ENCODE results near the gene GPC1.
"Not testable (repeated sequence)": the region's sequence is repeated elsewhere in the genome, so short reads cannot be mapped to it uniquely, and the experiment has no call there.

Gene GPC1

GRCh38 chr2:240469239-240469636 is 33.8 kb downstream of the GPC1 start:
- DNase-seq: peak; percentile 1

DNA sequence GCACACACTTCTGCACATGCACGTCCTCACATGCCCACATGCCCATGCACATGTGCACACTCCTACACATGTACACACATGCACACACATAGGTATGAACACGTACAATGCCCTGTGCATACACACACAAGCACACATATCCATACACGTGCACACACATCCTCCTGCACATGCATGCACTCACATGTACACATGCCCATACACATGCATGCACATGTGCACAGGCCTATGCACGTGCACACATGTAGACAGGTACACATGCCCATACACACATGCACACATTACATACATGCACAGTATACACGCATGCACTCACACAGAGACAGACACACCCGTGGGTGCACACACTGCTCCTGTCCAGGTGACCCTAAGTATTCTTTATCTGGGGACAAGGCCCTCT is 34.3 kb downstream of the GPC1 start:
- DNase-seq: no peak

DNA sequence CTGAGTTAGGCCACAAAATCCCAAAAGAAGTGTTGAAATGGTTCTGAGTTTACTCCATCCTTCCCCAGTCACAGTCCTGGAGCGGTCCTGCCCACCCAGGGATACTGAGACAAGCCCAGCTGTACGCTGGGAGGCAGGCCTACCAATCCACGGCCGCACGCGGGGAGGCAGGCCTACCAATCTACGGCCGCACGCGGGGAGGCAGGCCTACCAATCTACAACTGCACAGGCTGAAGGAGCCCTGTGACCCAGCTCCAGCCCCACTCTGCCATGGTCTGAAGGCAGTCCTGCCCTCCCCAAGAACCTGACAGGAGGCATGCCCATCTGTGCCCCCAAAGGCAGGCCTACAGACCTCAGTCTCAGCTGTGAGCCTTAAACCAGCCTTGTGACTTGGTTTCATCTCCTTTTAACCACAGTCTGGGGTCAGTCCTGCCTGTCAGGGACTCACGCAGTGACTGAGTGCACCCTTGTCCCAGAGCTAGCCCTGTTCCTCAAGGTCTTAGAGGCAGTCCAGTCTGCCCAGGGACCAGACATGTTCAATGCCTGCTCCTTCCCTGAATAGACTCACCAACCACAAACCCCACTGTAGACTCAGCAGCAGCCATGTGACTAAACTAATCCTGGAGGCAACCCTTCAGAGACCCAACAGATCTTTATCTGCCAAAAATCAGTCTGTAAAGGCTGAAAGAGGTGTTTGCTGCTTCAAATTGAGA is 36.8 kb downstream of the GPC1 start:
- DNase-seq: no peak

GRCh38 chr2:240473211-240473610 is 37.7 kb downstream of the GPC1 start:
- no peak for DNase-seq

GRCh38 chr2:240477916-240478315 is 42.5 kb downstream of the GPC1 start:
- DNase-seq: no peak

DNA sequence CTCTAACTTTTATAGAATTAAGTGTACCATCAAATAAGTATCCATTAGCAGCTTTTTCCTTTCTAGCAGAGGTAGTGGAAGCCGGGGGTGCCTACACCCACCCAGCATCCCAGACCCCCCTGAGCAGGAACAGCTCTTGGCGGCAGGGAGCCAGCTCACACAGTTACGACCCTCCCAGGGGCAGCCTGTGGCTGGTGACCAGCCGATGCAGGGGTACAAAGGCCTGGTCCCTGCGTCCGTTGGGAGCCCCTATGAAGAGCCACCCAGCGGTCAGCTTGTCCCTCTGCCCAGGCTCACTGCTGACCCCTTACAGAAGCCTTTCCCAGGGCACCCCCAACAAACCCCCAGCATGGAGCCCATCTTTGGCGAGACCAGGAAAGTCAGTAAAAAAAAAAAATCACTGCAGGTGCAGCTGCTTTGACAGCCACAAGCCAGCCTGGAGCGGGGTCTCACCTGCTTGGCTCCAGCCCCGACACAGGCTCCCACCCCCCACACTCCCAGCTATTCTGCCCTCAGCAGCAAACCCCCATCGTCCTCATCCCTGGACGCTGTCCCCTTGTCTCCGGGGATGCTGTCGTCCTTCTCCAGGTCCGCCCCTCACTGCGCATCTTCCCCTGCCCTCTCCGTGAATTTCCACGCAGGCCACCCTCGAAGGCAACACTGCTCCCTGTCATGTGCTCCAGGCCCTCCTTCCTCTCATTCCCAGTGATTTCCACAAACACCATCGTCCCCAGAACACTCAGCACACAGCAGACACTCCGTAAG is 43.1 kb downstream of the GPC1 start:
- peak; percentile 1 for DNase-seq

- peak; percentile 0 for DNase-seq
Measured at GRCh38 chr2:240479111-240479501, 43.6 kb downstream of the GPC1 start.

- DNase-seq: peak; percentile 2
Measured at GRCh38 chr2:240480834-240481623, 45.6 kb downstream of the GPC1 start.

DNA sequence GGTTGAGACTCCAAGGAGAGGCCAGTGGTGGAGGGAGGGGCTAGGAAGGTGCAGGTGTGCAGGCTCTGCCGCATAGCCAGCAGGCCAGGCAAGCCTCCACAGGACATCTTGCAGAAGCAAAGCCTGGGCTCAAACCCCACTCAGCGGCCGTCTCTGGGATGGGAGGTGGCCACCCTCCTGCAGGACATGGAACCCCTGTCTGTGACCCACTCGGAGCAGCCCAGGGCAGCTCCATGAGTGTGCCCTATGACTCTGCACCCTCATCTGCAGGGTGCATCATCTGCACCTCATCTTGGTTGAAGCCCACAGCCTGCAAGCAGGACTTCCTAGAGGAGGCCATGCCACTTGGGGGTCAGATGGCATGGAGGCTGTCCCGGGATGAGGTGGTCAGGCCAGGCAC is 46.3 kb downstream of the GPC1 start:
- DNase-seq: peak; percentile 1

DNA sequence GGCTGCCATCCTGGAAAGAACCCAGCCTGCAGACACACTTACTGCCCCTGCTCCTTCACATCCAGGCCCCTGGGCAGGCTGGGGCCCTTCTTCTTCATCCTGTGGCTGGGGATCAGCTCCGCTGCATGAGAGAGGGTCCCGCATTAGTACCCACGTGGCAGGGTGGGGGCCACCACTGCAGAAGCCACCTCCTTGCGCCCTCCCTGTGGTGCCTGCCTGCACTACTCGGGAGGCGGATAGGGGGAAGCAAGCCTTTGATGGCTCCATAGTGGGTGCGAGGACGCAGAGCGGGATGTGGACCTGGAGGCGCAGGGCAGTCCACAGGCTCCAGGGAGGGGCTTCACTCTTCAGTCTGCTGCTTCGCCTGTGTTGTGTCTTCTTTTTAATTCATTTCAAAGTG is 46.7 kb downstream of the GPC1 start:
- DNase-seq: peak; percentile 1

DNA sequence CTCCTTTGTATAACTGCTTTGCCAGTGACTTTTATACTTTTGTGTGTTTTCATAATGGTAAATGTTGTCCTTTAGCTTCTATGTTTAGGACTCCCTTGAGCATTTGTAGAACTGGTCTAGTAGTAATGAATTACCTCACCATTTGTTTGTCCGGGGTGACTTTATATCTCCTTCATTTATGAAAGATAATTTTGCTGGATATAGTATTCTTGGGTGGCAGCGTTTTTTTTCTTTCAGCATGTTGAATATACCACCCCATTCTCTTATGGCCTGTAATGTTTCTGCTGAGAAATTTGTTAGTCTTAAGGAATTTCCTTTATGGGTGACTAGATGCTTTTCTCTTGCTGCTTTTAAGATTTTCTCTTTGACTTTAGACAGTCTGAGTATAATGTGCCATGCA is 56.0 kb downstream of the GPC1 start:
- DNase-seq: no peak

- no peak for DNase-seq
Measured at GRCh38 chr2:240494194-240494793, 58.8 kb downstream of the GPC1 start.

GRCh38 chr2:240494942-240495341 is 59.5 kb downstream of the GPC1 start:
- not testable (repeated sequence) for DNase-seq

DNA sequence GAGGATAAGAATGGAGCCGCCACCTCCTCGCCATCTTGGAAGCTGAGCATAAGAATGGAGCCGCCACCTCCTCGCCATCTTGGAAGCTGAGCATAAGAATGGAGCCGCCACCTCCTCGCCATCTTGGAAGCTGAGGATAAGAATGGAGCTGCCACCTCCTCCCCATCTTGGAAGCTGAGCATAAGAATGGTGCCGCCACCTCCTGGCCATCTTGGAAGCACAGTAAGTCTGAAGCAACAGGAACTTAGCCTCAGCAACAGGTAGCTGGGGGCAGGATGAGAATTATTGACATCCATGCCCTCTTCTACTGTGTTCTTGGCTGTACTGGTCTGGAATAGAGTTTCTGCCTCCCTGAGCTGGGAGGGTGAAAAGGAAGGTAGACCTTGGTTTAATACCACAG is 61.6 kb downstream of the GPC1 start:
- DNase-seq: peak; percentile 1

DNA sequence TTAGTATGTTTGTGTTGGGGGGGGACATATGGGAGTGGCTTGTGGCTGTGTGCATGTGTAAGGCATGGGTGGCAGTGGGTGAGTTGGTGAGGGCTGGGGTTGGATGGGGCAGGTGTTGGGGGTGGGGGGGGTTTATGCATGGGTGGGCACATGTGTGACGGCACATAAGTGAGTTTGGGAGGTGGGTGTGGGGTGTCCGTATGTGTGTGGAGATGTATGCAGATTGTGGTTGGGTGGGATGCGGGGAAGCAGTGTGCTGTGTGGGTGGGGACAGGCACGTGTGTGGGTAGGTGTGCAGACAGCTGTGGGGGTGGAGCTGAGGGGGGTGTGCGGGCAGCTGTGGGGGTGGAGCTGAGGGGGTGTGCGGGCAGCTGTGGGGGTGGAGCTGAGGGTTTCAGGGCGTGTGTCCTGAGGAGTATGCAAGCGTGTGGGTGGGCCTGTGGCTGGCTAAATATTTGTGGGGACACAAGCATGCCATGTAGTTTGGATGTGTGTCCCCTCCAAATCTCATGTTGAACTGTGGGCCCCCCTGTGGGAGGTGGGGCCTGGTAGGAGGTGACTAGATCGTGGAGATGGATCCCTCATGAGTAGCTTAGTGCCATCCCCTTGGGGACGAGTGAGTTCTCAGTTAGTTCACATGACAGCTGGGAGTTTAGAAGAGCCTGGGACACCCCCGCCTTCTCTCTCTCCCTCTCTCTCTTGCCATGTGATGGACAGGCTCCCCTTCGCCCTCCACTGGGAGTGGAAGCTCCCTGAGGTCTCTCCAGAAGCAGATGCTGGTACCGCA is 62.9 kb downstream of the GPC1 start:
- DNase-seq: no peak

- peak; percentile 2 for DNase-seq
Measured at GRCh38 chr2:240498958-240499260, 63.4 kb downstream of the GPC1 start.

- DNase-seq: peak; percentile 1
Measured at GRCh38 chr2:240499309-240500301, 64.1 kb downstream of the GPC1 start.

GRCh38 chr2:240500561-240501423 is 65.3 kb downstream of the GPC1 start:
- peak; percentile 2 for DNase-seq

DNA sequence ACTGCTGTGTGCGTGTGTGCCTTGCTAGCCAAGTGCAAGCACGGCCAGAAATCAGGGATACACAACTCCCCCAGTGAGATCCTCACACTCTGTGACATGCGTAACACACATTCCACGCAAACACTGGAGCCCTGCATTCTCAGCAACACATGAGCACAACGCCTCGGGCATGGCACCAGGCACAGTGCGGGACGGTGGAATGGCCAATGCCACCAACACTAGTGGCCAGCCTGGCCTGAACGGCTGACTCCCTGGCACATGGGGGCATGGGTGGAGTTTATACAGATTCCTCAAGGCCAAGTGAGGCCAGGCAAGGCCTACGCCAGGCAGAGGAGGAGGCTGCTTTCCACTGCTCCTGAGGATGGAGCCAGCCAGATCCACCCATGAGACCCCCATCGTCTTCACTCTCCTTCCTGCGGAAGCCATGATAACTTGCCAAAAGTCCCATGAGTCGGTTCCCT is 66.1 kb downstream of the GPC1 start:
- DNase-seq: peak; percentile 1

DNA sequence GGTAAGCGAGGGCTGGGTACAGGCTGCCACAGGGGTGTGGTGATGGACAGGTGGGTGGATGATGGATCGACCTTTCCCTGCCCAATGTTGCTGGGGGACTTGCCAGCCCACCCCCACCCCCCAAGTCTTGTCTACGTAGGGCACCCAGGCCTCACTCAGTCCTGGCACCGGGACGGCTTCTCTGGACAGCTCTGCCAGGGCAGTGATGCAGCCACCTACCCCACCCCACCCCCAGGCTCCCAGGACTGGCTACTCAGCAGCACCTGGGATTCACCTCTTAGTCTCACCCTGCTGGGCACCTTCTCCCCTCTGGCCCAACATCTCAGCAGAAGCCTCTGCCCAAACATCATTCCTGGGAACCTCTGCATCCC is 66.6 kb downstream of the GPC1 start:
- peak; percentile 1 for DNase-seq
